Fibroblast of gingiva (primary cell): ENCODE measurements around the gene CEP112.

Experiments used
- DNase-seq: peaks from one replicate; pipeline ENCODE4 v3.0.0-alpha.2; 2011; ENCODE audit warnings: low read depth

CEP112 gene

GRCh38 chr17:65679165-65679845 lies 512.6 kb downstream of the CEP112 start:
- peak; percentile 38 for DNase-seq

GRCh38 chr17:65678546-65678945 lies 513.4 kb downstream of the CEP112 start:
- DNase-seq: peak; percentile 46

GRCh38 chr17:65677932-65678331 lies 514.0 kb downstream of the CEP112 start:
- no peak for DNase-seq

GRCh38 chr17:65674246-65675045 lies 517.5 kb downstream of the CEP112 start:
- DNase-seq: no peak

- DNase-seq: no peak
Measured at GRCh38 chr17:65670667-65671371, 521.1 kb downstream of the CEP112 start.

GRCh38 chr17:65668211-65668610 lies 523.7 kb downstream of the CEP112 start:
- no peak for DNase-seq

- DNase-seq: no peak
Measured at GRCh38 chr17:65667656-65668055, 524.3 kb downstream of the CEP112 start.

GRCh38 chr17:65666876-65667321 lies 525.0 kb downstream of the CEP112 start:
- DNase-seq: no peak

- DNase-seq: no peak
Measured at GRCh38 chr17:65665966-65666365, 526.0 kb downstream of the CEP112 start.

GRCh38 chr17:65664696-65665095 lies 527.2 kb downstream of the CEP112 start:
- DNase-seq: no peak

GRCh38 chr17:65664266-65664665 lies 527.7 kb downstream of the CEP112 start:
- DNase-seq: peak; percentile 42

- DNase-seq: peak; percentile 79
Measured at GRCh38 chr17:65662196-65662595, 529.7 kb downstream of the CEP112 start.

GRCh38 chr17:65660947-65661346 lies 531.0 kb downstream of the CEP112 start:
- peak; percentile 64 for DNase-seq

- DNase-seq: no peak
Measured at GRCh38 chr17:65660078-65660477, 531.9 kb downstream of the CEP112 start.

GRCh38 chr17:65659512-65659911 lies 532.4 kb downstream of the CEP112 start:
- no peak for DNase-seq

GRCh38 chr17:65657251-65657828 lies 534.6 kb downstream of the CEP112 start:
- DNase-seq: no peak

- no peak for DNase-seq
Measured at GRCh38 chr17:65656390-65657250, 535.3 kb downstream of the CEP112 start.

GRCh38 chr17:65655706-65656105 lies 536.2 kb downstream of the CEP112 start:
- DNase-seq: no peak

- DNase-seq: no peak
Measured at GRCh38 chr17:65644545-65644944, 547.4 kb downstream of the CEP112 start.

- DNase-seq: peak; percentile 77
Measured at GRCh38 chr17:65638221-65638975, 553.5 kb downstream of the CEP112 start.

GRCh38 chr17:65637786-65638185 lies 554.1 kb downstream of the CEP112 start:
- no peak for DNase-seq
